ES-I3 (cell line): ENCODE measurements around the gene NR1H4.
"Not testable (repeated sequence)": the region's sequence is repeated elsewhere in the genome, so short reads cannot be mapped to it uniquely, and the experiment has no call there.

ENCODE experiments used
- H3K36me3 ChIP-seq: 2 replicates; pipeline ENCODE4 v1.6.1; 2013; ENCODE audit warnings: mild to moderate bottlenecking, low read length, control low read depth, moderate library complexity; ENCODE audit not compliant: insufficient read depth
- H3K4me1 ChIP-seq: 2 replicates; pipeline ENCODE4 v1.6.1; 2013; ENCODE audit warnings: mild to moderate bottlenecking, control low read depth, low read length; ENCODE audit not compliant: insufficient read depth
- H3K9ac ChIP-seq: 2 replicates; pipeline ENCODE4 v1.6.1; 2013; ENCODE audit warnings: low read depth, mild to moderate bottlenecking, low read length, moderate library complexity
- H3K9me3 ChIP-seq: 2 replicates; pipeline ENCODE4 v1.6.1; 2013; ENCODE audit warnings: mild to moderate bottlenecking, low read length, moderate library complexity; ENCODE audit not compliant: control insufficient read depth, insufficient read depth

Gene NR1H4

DNA sequence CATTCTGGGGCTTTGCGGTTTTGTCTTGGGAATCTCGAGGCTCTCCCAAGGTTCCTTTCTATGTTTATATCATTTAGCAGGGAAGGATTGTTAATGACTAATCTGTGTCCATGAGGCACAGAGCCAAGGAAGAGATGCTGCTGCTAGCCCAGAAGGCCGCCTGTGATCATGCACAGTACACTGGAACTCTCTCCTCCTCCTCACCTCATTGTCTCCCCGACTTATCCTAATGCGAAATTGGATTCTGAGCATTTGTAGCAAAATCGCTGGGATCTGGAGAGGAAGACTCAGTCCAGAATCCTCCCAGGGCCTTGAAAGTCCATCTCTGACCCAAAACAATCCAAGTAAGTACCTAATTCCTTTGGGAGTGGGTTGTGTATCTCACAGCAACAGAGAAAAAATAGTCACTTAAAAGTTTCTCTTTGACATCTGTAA is at the start of gene NR1H4:
NR1H4 (plus strand) TSS at position 151 of the 435 bp plus-strand sequence. CDS start 19,458 bp downstream, outside the sequence.
- no peaks in the 10 kb centered on the region for H3K36me3 ChIP-seq
- no peaks in the 10 kb centered on the region for H3K4me1 ChIP-seq
- no peak within 1 kb of the TSS for H3K9ac ChIP-seq
- no peaks in the 10 kb centered on the region for H3K9me3 ChIP-seq

DNA sequence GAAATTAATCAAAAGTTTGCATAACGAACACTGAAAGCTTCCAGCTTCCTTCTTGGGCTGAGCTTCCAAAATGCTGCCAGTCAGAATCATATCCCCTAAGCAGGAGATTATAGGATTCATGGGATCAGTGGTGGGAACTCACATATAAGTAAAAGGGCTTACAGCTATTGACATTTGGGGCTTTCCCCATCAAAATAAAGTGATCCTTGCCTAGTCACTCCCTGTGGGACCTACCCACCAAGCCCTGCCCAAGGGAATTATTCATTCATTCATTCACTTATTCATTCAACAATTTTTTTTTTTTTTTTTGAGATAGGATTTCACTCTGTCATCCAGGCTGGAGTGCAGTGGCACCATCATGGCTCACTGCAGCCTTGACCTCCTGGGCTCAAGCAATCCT is 47.5 kb upstream of the NR1H4 start:
- Histone ChIP-seq H3K4me1 (no peaks in the 10 kb centered on the region), H3K36me3 (no peaks in the 10 kb centered on the region; the same call in 1 of the 2 replicates), H3K9ac (no peak overlapping the region), H3K9me3 (peaks cover 3% of the 10 kb centered on the region; the same call in 1 of the 2 replicates)

DNA sequence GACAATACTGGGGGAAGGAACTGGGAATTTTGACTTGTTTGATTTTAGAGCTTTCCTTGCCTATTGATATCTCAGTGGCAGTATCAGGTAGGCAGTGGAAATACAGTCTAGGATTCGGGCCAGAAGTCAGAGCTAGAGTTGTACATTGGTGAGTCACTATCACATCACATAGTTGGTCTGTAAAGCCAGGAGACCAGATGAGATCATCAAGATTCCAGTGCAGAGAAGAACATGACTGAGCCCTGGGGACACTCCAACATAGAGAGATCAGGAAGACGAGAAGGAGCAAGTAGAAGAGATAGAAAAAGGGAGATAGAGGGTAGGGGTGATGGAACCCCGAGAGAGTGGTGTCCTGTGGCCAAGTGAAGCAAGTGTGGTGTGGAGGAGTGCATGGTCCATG is 46.6 kb upstream of the NR1H4 start:
- peaks cover 3% of the 10 kb centered on the region; the same call in 1 of the 2 replicates for H3K9me3 ChIP-seq
- H3K9ac ChIP-seq, result no peak overlapping the region
- H3K36me3 ChIP-seq, result no peaks in the 10 kb centered on the region; the same call in 1 of the 2 replicates
- H3K4me1 ChIP-seq, result no peaks in the 10 kb centered on the region

DNA sequence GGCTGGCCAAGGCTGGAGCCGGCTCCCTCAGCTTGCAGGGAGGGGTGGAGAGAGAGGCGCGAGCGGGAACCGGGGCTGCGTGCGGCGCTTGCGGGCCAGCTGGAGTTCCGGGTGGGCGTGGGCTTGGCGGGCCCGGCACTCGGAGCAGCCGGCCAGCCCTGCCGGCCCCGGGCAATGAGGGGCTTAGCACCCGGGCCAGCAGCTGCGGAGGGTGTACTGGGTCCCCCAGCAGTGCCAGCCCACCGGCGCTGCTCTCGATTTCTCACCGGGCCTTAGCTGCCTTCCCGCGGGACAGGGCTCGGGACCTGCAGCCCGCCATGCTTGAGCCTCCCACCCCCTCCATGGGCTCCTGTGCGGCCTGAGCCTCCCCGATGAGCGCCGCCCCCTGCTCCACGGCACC is 43.4 kb upstream of the NR1H4 start:
- H3K9ac ChIP-seq, H3K4me1 ChIP-seq, H3K36me3 ChIP-seq, H3K9me3 ChIP-seq: not testable (repeated sequence)

DNA sequence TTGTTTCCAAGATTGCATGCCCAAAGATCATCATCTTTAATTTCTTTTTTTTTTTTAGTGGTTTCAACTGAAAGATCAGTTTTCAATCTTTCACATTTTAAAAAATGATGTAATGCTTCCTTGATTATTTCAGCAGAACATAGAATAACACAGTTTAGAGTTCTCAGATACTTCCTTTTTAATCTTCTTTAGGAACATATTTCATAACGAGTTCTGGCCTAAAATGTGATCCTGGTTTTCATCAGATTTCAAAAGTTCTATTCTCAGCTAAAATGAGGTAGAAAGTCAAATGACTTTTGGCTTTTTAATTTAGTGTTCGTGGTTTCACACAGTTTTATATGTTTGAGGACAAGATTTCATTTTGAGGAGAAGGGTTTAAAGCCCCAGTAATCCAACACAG is 40.0 kb upstream of the NR1H4 start:
- Histone ChIP-seq H3K9me3 (no peaks in the 10 kb centered on the region), H3K9ac (no peak overlapping the region), H3K4me1 (no peaks in the 10 kb centered on the region), H3K36me3 (no peaks in the 10 kb centered on the region)

DNA sequence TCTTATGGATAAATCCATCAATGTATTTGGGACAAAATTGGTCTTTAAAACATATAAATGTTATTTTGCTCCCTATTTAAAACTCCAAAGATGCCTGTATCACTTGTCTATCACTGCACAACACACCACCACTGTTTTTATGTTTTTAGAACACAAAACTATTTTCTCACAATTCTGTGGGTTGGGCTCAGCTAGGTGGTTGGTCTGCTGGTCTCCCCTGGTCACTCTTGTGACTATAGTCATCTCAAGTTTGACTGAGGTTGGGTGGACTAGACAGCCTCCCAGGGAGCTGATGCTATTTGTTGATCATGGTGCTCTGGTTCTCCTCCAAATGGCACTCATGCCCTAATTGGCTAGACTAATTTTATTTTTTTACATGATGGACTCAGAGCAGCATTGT is 39.5 kb upstream of the NR1H4 start:
- H3K36me3 ChIP-seq, result no peaks in the 10 kb centered on the region
- H3K9ac ChIP-seq, result no peak overlapping the region
- H3K4me1 ChIP-seq, result no peaks in the 10 kb centered on the region
- no peaks in the 10 kb centered on the region for H3K9me3 ChIP-seq

DNA sequence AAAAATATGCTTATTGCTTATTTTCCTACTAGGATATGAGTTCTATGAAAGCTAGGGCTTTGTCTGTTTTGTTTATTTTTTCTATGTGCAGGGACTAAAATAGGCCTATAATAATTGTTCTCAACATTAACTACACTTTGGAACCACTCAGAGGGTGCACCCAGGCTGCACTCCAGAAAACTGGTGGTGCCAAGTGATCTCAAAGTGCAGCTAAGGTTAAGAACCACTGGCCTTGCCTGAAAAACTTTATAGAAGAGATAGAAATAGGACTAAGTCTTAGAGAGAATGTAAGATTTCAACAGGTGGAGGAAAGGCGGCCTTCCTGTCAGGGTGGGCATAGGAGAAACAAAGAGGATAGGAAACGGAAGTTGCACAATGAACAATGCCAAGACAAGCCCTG is 37.7 kb upstream of the NR1H4 start:
- Histone ChIP-seq H3K9me3 (no peaks in the 10 kb centered on the region), H3K36me3 (no peaks in the 10 kb centered on the region), H3K4me1 (no peaks in the 10 kb centered on the region), H3K9ac (no peak overlapping the region)

DNA sequence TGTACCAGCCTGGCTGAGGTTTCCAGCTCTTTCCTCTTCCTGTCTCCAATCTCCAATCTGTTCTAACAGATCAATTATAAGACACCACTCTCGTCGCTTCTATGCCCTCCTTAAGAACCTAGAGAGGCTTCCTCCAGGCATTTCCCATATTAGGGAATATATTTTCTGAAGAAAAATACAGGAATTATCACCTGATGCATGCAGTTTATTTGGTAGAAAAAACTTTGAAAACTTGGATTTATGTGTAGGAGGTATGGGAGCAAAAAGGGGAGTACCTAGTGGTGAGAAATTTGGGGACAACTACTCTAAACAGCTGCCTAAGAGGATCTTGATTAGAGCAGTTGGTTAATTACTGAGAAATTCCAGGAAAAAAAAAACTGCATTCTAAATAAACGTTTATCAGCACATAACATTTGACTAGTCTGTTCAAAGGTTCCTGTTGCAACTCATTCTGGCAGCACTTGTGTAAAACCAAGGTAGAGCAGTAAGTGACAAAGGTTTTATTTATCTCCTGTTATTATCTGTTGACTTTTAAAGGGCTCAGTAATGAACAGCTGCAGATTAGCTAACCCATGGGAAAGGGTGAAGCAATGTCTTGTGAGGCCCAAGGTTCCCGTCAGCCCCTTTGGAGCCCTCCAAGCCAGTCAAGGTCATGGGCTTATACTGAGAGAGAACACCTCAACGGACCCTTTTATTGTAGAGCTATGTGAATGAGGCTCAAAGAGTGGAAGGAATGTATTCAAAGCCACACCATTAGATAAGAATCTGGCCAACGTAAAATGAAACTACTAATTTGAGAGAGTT is 36.4 kb upstream of the NR1H4 start:
- no peaks in the 10 kb centered on the region for H3K36me3 ChIP-seq
- no peaks in the 10 kb centered on the region for H3K4me1 ChIP-seq
- H3K9me3 ChIP-seq, result no peaks in the 10 kb centered on the region
- H3K9ac ChIP-seq, result no peak overlapping the region

DNA sequence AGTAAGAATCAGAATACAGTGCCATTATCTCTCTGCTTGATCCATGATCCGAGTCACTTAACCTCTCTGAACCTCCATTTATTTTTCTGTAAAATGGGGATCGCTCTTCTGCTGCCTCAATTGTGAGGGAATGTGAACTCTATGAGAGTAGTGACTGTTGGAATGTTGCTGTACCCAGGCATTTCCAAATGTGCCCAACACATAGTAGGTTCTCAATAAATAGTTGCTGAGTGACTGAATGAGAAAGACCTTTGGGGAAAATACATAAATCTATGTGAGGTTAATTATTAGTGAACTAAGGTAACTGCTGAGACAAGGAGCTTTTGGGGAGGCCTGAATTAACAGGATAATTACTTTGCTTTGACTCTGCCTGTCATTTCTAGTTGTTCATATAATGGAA is 33.9 kb upstream of the NR1H4 start:
- Histone ChIP-seq H3K4me1 (no peaks in the 10 kb centered on the region), H3K9ac (no peak overlapping the region), H3K9me3 (no peaks in the 10 kb centered on the region)

DNA sequence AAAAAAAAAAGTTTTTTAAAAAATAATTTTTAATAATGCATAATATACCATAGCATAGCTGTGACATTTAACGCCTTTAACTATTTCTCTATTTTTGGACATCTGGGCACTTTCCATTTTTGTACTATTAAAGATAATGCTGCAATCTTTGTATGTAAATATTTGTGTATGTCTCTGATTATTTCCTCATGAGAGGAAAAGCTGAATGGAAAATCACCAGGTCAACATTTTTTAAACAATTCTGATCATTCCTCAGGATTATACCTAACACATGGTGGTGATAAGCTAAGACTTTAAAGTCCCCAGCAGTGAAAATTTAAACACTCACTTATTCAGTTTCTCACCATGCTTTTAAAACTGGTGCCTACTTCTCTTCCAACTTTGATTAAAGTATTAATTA is 31.3 kb upstream of the NR1H4 start:
- Histone ChIP-seq H3K9me3 (no peaks in the 10 kb centered on the region), H3K36me3 (no peaks in the 10 kb centered on the region), H3K9ac (no peak overlapping the region), H3K4me1 (no peaks in the 10 kb centered on the region)

More for the DNA sequence above, 33.9 kb upstream of the NR1H4 start:
- H3K36me3 ChIP-seq, result no peaks in the 10 kb centered on the region

DNA sequence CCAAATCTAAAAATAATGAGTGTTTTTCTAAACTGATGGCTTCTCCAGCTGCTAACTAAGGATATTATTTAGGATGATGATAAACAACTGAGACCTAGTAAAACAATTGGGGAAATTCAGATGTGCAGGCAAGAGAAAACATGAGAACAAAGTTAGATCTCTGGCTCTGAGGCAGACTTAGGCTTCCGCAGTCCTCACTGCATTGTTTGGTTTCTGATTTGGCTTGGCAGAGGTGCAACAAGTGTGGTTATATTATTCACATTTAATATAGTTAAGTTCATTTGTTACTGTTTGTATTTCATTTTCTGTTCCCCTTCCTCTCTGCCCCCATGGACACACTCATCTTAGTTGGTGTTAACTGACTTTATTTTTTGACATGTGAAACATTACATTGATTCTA is 30.2 kb upstream of the NR1H4 start:
- H3K9me3 ChIP-seq, result no peaks in the 10 kb centered on the region
- no peak overlapping the region for H3K9ac ChIP-seq
- H3K36me3 ChIP-seq, result no peaks in the 10 kb centered on the region
- H3K4me1 ChIP-seq, result no peaks in the 10 kb centered on the region

DNA sequence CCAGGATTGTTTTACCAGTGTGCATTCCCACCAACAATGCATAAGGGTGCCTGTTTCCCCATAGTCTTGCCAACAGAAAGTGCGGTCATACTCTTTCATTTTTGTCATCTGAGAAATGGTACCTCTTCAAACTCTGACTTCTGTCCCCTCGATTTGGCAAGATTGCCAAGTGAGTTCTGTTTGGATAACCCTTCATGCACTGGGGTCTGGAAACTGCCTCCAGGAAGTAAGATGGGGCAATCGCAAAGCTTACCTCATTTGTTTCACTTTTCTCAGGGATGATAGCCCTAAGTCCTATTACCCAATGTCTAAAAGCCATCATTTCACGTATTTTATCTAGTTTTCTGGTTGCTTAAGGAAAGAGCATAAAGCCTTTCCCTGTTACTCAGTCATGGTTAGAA is 28.6 kb upstream of the NR1H4 start:
- no peaks in the 10 kb centered on the region for H3K9me3 ChIP-seq
- H3K9ac ChIP-seq, result no peak overlapping the region
- no peaks in the 10 kb centered on the region for H3K4me1 ChIP-seq
- H3K36me3 ChIP-seq, result no peaks in the 10 kb centered on the region

DNA sequence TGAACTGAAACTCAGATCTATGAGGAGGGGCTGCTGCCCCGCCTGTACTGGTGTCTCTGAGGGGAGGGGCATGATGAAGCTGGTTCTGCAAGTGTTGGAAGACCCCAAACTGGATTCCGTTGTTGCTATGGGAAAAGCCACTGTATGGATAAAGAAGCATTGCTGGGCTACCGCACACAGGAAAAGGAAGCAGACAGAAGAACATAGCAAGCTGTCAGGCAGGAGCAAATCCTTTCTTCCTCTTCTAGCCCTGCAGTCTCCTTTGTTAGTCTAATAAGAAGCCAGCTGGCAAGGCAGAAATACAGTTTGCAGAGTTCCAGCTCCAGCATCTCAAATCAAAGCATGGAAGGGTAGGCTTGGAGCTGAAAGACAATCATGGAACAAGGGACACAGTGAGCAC is 26.3 kb upstream of the NR1H4 start:
- H3K9me3 ChIP-seq, result no peaks in the 10 kb centered on the region
- H3K4me1 ChIP-seq, result no peaks in the 10 kb centered on the region
- no peak overlapping the region for H3K9ac ChIP-seq
- H3K36me3 ChIP-seq, result no peaks in the 10 kb centered on the region

DNA sequence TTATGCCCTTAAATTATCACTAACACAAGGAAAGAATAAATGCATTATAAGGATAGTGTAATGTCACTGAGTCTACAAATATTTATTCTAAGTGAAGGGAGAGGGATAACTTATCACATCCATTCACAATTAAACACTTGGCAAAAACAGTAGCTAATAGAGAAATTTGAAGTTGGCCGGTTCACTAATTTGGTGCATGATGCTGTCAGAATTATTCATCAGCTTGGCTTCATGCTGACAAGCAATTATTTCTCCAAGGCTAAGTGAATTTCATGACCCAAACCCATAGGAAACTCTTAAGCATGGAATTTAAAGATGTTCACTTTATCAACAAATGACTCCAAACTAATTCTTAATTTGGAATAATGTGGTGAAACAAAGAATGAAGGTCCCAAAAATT is 25.0 kb upstream of the NR1H4 start:
- no peaks in the 10 kb centered on the region for H3K36me3 ChIP-seq
- no peaks in the 10 kb centered on the region for H3K9me3 ChIP-seq
- no peaks in the 10 kb centered on the region for H3K4me1 ChIP-seq
- H3K9ac ChIP-seq, result no peak overlapping the region

DNA sequence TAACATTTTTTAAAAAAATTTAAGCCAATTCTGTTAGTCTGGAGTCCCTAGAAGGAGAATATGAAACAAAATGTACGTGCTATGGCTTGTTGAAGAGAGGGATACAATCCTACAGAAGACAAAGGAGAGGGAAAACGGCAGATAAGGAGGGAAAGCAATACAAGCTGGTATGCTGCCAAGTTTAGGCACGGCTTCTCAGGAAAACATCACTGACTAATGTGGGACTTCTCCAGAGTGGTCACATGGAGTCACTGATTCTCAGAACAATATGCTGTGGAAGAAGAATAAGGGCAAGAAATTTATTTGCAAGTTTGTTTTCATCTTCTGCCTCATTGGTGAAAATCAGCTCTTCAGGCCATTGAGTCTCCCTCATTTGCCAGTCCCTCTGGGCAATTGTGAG is 22.9 kb upstream of the NR1H4 start:
- Histone ChIP-seq H3K9me3 (no peaks in the 10 kb centered on the region), H3K9ac (no peak overlapping the region), H3K4me1 (no peaks in the 10 kb centered on the region), H3K36me3 (no peaks in the 10 kb centered on the region)
